Mucosa of stomach (tissue), 1 donor: Measurements from ENCODE around the gene CTPS1.

Experiments used
- H3K27me3 ChIP-seq: one replicate; pipeline ENCODE4 v1.7.0; 2013; ENCODE audit warnings: mild to moderate bottlenecking, low read length; ENCODE audit not compliant: control insufficient read depth, insufficient read depth
- H3K36me3 ChIP-seq: one replicate; pipeline ENCODE4 v1.7.0; 2013; ENCODE audit warnings: low read length; ENCODE audit not compliant: control insufficient read depth, insufficient read depth
- H3K4me1 ChIP-seq: one replicate; pipeline ENCODE4 v1.7.0; 2013; ENCODE audit warnings: mild to moderate bottlenecking, low read length; ENCODE audit not compliant: control insufficient read depth, insufficient read depth
- H3K4me3 ChIP-seq: one replicate; pipeline ENCODE4 v1.7.0; 2013; ENCODE audit warnings: low read length
- H3K9ac ChIP-seq: one replicate; pipeline ENCODE4 v1.7.0; 2013; ENCODE audit warnings: mild to moderate bottlenecking, low read length, moderate library complexity
- H3K9me3 ChIP-seq: one replicate; pipeline ENCODE4 v1.7.0; 2013; ENCODE audit warnings: mild to moderate bottlenecking, low read length, moderate library complexity; ENCODE audit not compliant: control insufficient read depth
- donor health status: Pancreatic carcinoma.

CTPS1 gene

GRCh38 chr1:40974945-40975344, 4.6 kb upstream of the CTPS1 start:
- H3K4me3 ChIP-seq: no peak overlapping the region
- no peaks in the 10 kb centered on the region for H3K27me3 ChIP-seq
- H3K9me3 ChIP-seq: no peaks in the 10 kb centered on the region
- no peak overlapping the region for H3K9ac ChIP-seq
- H3K4me1 ChIP-seq: peaks cover 6% of the 10 kb centered on the region
- no peaks in the 10 kb centered on the region for H3K36me3 ChIP-seq

- Histone ChIP-seq H3K9me3 (no peaks in the 10 kb centered on the region), H3K27me3 (no peaks in the 10 kb centered on the region), H3K9ac (no peak overlapping the region), H3K4me1 (peaks cover 15% of the 10 kb centered on the region), H3K36me3 (no peaks in the 10 kb centered on the region), H3K4me3 (no peak overlapping the region)
Measured at GRCh38 chr1:40976952-40977690, 2.4 kb upstream of the CTPS1 start.

GRCh38 chr1:40977716-40978115, 1.8 kb upstream of the CTPS1 start:
- no peak overlapping the region for H3K4me3 ChIP-seq
- H3K36me3 ChIP-seq: no peaks in the 10 kb centered on the region
- no peak overlapping the region for H3K9ac ChIP-seq
- peaks cover 15% of the 10 kb centered on the region for H3K4me1 ChIP-seq
- no peaks in the 10 kb centered on the region for H3K27me3 ChIP-seq
- H3K9me3 ChIP-seq: no peaks in the 10 kb centered on the region

- peaks cover 15% of the 10 kb centered on the region for H3K4me1 ChIP-seq
- no peaks in the 10 kb centered on the region for H3K27me3 ChIP-seq
- H3K4me3 ChIP-seq: peak overlapping the region; percentile 77
- peak overlapping the region; percentile 78 for H3K9ac ChIP-seq
- H3K9me3 ChIP-seq: no peaks in the 10 kb centered on the region
- no peaks in the 10 kb centered on the region for H3K36me3 ChIP-seq
Measured at GRCh38 chr1:40978886-40979240, 633 bp upstream of the CTPS1 start.

GRCh38 chr1:40980068-40980452, 564 bp downstream of the CTPS1 start:
- H3K27me3 ChIP-seq: no peaks in the 10 kb centered on the region
- peak overlapping the region; percentile 58 for H3K9ac ChIP-seq
- H3K9me3 ChIP-seq: no peaks in the 10 kb centered on the region
- H3K4me3 ChIP-seq: peak overlapping the region; percentile 52
- H3K4me1 ChIP-seq: peaks cover 15% of the 10 kb centered on the region
- no peaks in the 10 kb centered on the region for H3K36me3 ChIP-seq

GRCh38 chr1:40980453-40981121, 1.1 kb downstream of the CTPS1 start:
- peak overlapping the region; percentile 58 for H3K9ac ChIP-seq
- H3K4me1 ChIP-seq: peaks cover 15% of the 10 kb centered on the region
- no peaks in the 10 kb centered on the region for H3K27me3 ChIP-seq
- no peaks in the 10 kb centered on the region for H3K9me3 ChIP-seq
- peak overlapping the region; percentile 52 for H3K4me3 ChIP-seq
- no peaks in the 10 kb centered on the region for H3K36me3 ChIP-seq

GRCh38 chr1:40981691-40982448, 2.4 kb downstream of the CTPS1 start:
- peaks cover 15% of the 10 kb centered on the region for H3K4me1 ChIP-seq
- no peak overlapping the region for H3K4me3 ChIP-seq
- no peaks in the 10 kb centered on the region for H3K36me3 ChIP-seq
- H3K27me3 ChIP-seq: no peaks in the 10 kb centered on the region
- H3K9me3 ChIP-seq: no peaks in the 10 kb centered on the region
- H3K9ac ChIP-seq: no peak overlapping the region

- no peaks in the 10 kb centered on the region for H3K36me3 ChIP-seq
- H3K4me1 ChIP-seq: peaks cover 15% of the 10 kb centered on the region
- H3K4me3 ChIP-seq: no peak overlapping the region
- H3K9me3 ChIP-seq: no peaks in the 10 kb centered on the region
- no peak overlapping the region for H3K9ac ChIP-seq
- no peaks in the 10 kb centered on the region for H3K27me3 ChIP-seq
Measured at GRCh38 chr1:40982721-40983120, 3.2 kb downstream of the CTPS1 start.

- Histone ChIP-seq H3K36me3 (no peaks in the 10 kb centered on the region), H3K9ac (no peak overlapping the region), H3K9me3 (no peaks in the 10 kb centered on the region), H3K4me3 (no peak overlapping the region), H3K27me3 (no peaks in the 10 kb centered on the region), H3K4me1 (peaks cover 15% of the 10 kb centered on the region)
Measured at GRCh38 chr1:40983286-40983685, 3.8 kb downstream of the CTPS1 start.

GRCh38 chr1:40984066-40984465, 4.6 kb downstream of the CTPS1 start:
- peaks cover 12% of the 10 kb centered on the region for H3K4me1 ChIP-seq
- H3K9me3 ChIP-seq: no peaks in the 10 kb centered on the region
- no peak overlapping the region for H3K9ac ChIP-seq
- H3K27me3 ChIP-seq: no peaks in the 10 kb centered on the region
- H3K36me3 ChIP-seq: no peaks in the 10 kb centered on the region
- H3K4me3 ChIP-seq: no peak overlapping the region

GRCh38 chr1:40984531-40984930, 5.0 kb downstream of the CTPS1 start:
- Histone ChIP-seq H3K27me3 (no peaks in the 10 kb centered on the region), H3K4me1 (peaks cover 9% of the 10 kb centered on the region), H3K36me3 (no peaks in the 10 kb centered on the region), H3K9me3 (no peaks in the 10 kb centered on the region), H3K4me3 (no peak overlapping the region), H3K9ac (no peak overlapping the region)

- Histone ChIP-seq H3K9ac (no peak overlapping the region), H3K27me3 (no peaks in the 10 kb centered on the region), H3K4me3 (no peak overlapping the region), H3K4me1 (peaks cover 9% of the 10 kb centered on the region), H3K9me3 (no peaks in the 10 kb centered on the region), H3K36me3 (no peaks in the 10 kb centered on the region)
Measured at GRCh38 chr1:40985161-40985560, 5.7 kb downstream of the CTPS1 start.
